Skin epidermis (tissue), 12 donors: Measurements from ENCODE around the gene ZNF525.
"Not testable (repeated sequence)": the region's sequence is repeated elsewhere in the genome, so short reads cannot be mapped to it uniquely, and the experiment has no call there.

Experiments
- H3K27ac ChIP-seq, 21 experiments: fragments of 200-600 bp; sonication (generic) in 11 of 21; one replicate each; pipeline ENCODE4 v1.5.0; 2020; ENCODE audit warnings: mild to moderate bottlenecking in 3 of 21, inconsistent platforms in 2 of 21, moderate library complexity in 2 of 21
- H3K4me3 ChIP-seq, 7 experiments: fragments of 200-600 bp; sonication (generic) in 2 of 7; one replicate each; pipeline ENCODE4 v1.5.0; 2020; ENCODE audit warnings: inconsistent platforms in 2 of 7, mild to moderate bottlenecking in 2 of 7, moderate library complexity in 1 of 7

ZNF525 gene

GRCh38 chr19:53394974-53395839 is 29.7 kb downstream of the ZNF525 start, which contains the start of gene ZNF765:
ZNF765 (plus strand) TSS chr19:53395149; CDS start chr19:53398016, 2,867 bp downstream.
- peak within 1 kb of the TSS; percentile 56 to 84 (median 69) for H3K4me3 ChIP-seq
- H3K27ac ChIP-seq = peak within 1 kb of the TSS in 20 of 21 experiments; percentile 37 to 89 (median 80)

- peak overlapping the region; percentile 56 to 84 (median 69) for H3K4me3 ChIP-seq
- peak overlapping the region in 15 of 21 experiments; percentile 69 to 89 (median 81) for H3K27ac ChIP-seq
Measured at GRCh38 chr19:53395840-53396524, 30.5 kb downstream of the ZNF525 start.

GRCh38 chr19:53396525-53396868 is 31.0 kb downstream of the ZNF525 start:
- Histone ChIP-seq H3K27ac (no peak overlapping the region), H3K4me3 (peak overlapping the region in 1 of 7 experiments; percentile 81)

- H3K4me3 ChIP-seq, H3K27ac ChIP-seq: not testable (repeated sequence)
Measured at GRCh38 chr19:53397918-53398317, 32.4 kb downstream of the ZNF525 start.

- Histone ChIP-seq H3K4me3 (no peak overlapping the region), H3K27ac (no peak overlapping the region)
Measured at GRCh38 chr19:53409505-53410204, 44.1 kb downstream of the ZNF525 start.

GRCh38 chr19:53420520-53421315 is 55.2 kb downstream of the ZNF525 start:
- H3K27ac ChIP-seq, H3K4me3 ChIP-seq: not testable (repeated sequence)

- Histone ChIP-seq H3K4me3 (no peak overlapping the region), H3K27ac (no peak overlapping the region)
Measured at GRCh38 chr19:53422551-53422950, 57.0 kb downstream of the ZNF525 start.

GRCh38 chr19:53423074-53423473 is 57.6 kb downstream of the ZNF525 start:
- not testable (repeated sequence) for H3K27ac ChIP-seq, H3K4me3 ChIP-seq

GRCh38 chr19:53423680-53424079 is 58.2 kb downstream of the ZNF525 start:
- not testable (repeated sequence) for H3K27ac ChIP-seq

GRCh38 chr19:53424968-53425597 is 59.6 kb downstream of the ZNF525 start:
- Histone ChIP-seq H3K4me3 (no peak overlapping the region), H3K27ac (no peak overlapping the region)

More at GRCh38 chr19:53423680-53424079, 58.2 kb downstream of the ZNF525 start:
- H3K4me3 ChIP-seq = not testable (repeated sequence)

- H3K27ac ChIP-seq = peak within 1 kb of the TSS; percentile 19 to 90 (median 82)
- H3K4me3 ChIP-seq = peak within 1 kb of the TSS; percentile 52 to 82 (median 69)
Measured at GRCh38 chr19:53431399-53432087, 66.0 kb downstream of the ZNF525 start, which contains the start of gene ZNF761. ZNF761 (plus strand) TSS chr19:53431984; CDS start chr19:53447269, 15,285 bp downstream.

GRCh38 chr19:53432088-53432661 is 66.7 kb downstream of the ZNF525 start:
- Histone ChIP-seq H3K27ac (peak overlapping the region; percentile 19 to 90 (median 82)), H3K4me3 (peak overlapping the region; percentile 52 to 82 (median 69))
